OCI-LY1 (cell line): ENCODE results near the gene LONRF2.

Experiments used
- EZH2 ChIP-seq: fragments of 200-600 bp; sonication (generic), shearing (Covaris generic); IDR thresholded peaks from 2 replicates; pipeline ENCODE4 v1.8.0; 2017; ENCODE audit warnings: borderline replicate concordance, mixed run types, mild to moderate bottlenecking, antibody characterized with exemption, low read length, moderate library complexity, mixed read lengths
- TF ChIP-seq, protein P1 (sequence below): fragments of 200-600 bp; sonication (generic), shearing (Covaris generic); IDR thresholded peaks from 2 replicates; pipeline ENCODE4 v1.5.1; 2017; ENCODE audit warnings: mild to moderate bottlenecking, antibody characterized with exemption, low read length, moderate library complexity, mixed read lengths

GRCh38 chr2:100256849-100257248 is 65.5 kb downstream of the LONRF2 start:
- TF ChIP-seq, protein P1, sequence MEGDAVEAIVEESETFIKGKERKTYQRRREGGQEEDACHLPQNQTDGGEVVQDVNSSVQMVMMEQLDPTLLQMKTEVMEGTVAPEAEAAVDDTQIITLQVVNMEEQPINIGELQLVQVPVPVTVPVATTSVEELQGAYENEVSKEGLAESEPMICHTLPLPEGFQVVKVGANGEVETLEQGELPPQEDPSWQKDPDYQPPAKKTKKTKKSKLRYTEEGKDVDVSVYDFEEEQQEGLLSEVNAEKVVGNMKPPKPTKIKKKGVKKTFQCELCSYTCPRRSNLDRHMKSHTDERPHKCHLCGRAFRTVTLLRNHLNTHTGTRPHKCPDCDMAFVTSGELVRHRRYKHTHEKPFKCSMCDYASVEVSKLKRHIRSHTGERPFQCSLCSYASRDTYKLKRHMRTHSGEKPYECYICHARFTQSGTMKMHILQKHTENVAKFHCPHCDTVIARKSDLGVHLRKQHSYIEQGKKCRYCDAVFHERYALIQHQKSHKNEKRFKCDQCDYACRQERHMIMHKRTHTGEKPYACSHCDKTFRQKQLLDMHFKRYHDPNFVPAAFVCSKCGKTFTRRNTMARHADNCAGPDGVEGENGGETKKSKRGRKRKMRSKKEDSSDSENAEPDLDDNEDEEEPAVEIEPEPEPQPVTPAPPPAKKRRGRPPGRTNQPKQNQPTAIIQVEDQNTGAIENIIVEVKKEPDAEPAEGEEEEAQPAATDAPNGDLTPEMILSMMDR = no peak
- no peak for TF ChIP-seq EZH2
